Psoas muscle (tissue), 8 donors: Measurements from ENCODE around the gene DOCK6. TPM values are rescaled to one million over a fixed set of nuclear protein-coding genes. Genes with fewer than 3 reads are reported as not detected.
"Not testable (repeated sequence)": the region's sequence is repeated elsewhere in the genome, so short reads cannot be mapped to it uniquely, and the experiment has no call there.

Source experiments
- ATAC-seq, 4 donors: fragments of 200-7000 bp; cut with Tn5 transposase; one replicate each; pipeline ENCODE4 v1.9.1; 2020; ENCODE audit warnings: moderate library complexity in 3 of 4, mild to moderate bottlenecking in 2 of 4
- DNase-seq, 2 donors: peaks; one replicate each; pipeline ENCODE4 v3.0.0-alpha.2; 2020
- H3K27ac ChIP-seq: fragments of 200-600 bp; one replicate; pipeline ENCODE4 v1.8.0; 2022
- H3K27me3 ChIP-seq, 3 donors: fragments of 200-600 bp in 1 of 3; one replicate each; pipeline versions ENCODE4 v1.6.1 to v1.8.0; 2013 to 2022; ENCODE audit warnings: low read length in 2 of 3, mild to moderate bottlenecking in 2 of 3, moderate library complexity in 1 of 3; ENCODE audit not compliant: insufficient read depth in 3 of 3
- H3K36me3 ChIP-seq, 2 donors: fragments of 200-600 bp in 1 of 2; one replicate each; pipeline versions ENCODE4 v1.6.1 to v1.8.0; 2013 to 2022; ENCODE audit warnings: low read depth in 1 of 2, mild to moderate bottlenecking in 1 of 2, moderate library complexity in 1 of 2; ENCODE audit not compliant: insufficient read depth in 1 of 2
- H3K4me1 ChIP-seq: fragments of 200-600 bp; one replicate; pipeline ENCODE4 v1.8.0; 2022
- H3K4me3 ChIP-seq: fragments of 200-600 bp; one replicate; pipeline ENCODE4 v1.8.0; 2022; ENCODE audit warnings: mild to moderate bottlenecking
- H3K9me3 ChIP-seq: fragments of 200-600 bp; one replicate; pipeline ENCODE4 v1.8.0; 2022
- WGBS, 3 donors: extraction: QIAGEN DNeasy Blood & Tissue Kit; methylation state at CpG; one replicate each; pipeline versions ENCODE4 v1.1.6 to v1.1.7; 2013; 5-methylcytosine and 5-hydroxymethylcytosine counted together
- intact Hi-C, 2 donors: fragments of 100-400 bp; cut with DNase I; formaldehyde crosslinking; loops; one replicate each; pipeline versions ENCODE4 v1.11.0 to v1.14.2; 2022
- polyA plus RNA-seq, 3 donors: library from polyadenylated mRNA; stranded (reverse); fragments of 200-250 nt; gene quantifications; one replicate each; pipeline ENCODE4 v1.2.3, GENCODE V29; 2013
- total RNA-seq, 4 donors: library from RNA; stranded (reverse); fragmentation: NEBNext Ultra II Directional in 2 of 4; extraction: Animal tissue kit (Norgen Biotek cat#: 25700) in 2 of 4; gene quantifications; one replicate each; pipeline versions ENCODE4 v1.2.1 to v1.2.4, GENCODE V29; 2021 to 2023
- TF ChIP-seq, protein P1 (sequence below): fragments of 200-600 bp; IDR thresholded peaks from one replicate; pipeline ENCODE4 v1.8.0; 2022; ENCODE audit warnings: antibody characterized with exemption
- donor health status: healthy with polysubstance abuse.
- donor health status: DM: no; HTN: no; CAD: no; lungs with moderate emphysema.
- donor health status: Bipolar disorder and iron deficiency.
- donor health status: healthy.
- donor health status: DM: yes; HTN: yes; CAD: no.
- donor health status: DM: no; HTN: no; CAD: no.
- donor health status: DM: no; HTN: no; CAD: no.
- donor health status: DM: yes; HTN: yes; CAD: no.

DOCK6 gene
- total and polyA plus RNA-seq, 7 donors: 8.7 to 27.1 (median 15.3) TPM

- intact Hi-C loops: no loop called here
- Histone ChIP-seq H3K27me3 (no peaks in the 10 kb centered on the region), H3K36me3 (peaks cover 0 to 54% of the 10 kb centered on the region in 2 donors), H3K4me1 (peaks cover 16% of the 10 kb centered on the region), H3K27ac (peak overlapping the region; percentile 71), H3K4me3 (peak overlapping the region; percentile 22), H3K9me3 (peaks cover 4% of the 10 kb centered on the region)
- TF ChIP-seq, protein P1, sequence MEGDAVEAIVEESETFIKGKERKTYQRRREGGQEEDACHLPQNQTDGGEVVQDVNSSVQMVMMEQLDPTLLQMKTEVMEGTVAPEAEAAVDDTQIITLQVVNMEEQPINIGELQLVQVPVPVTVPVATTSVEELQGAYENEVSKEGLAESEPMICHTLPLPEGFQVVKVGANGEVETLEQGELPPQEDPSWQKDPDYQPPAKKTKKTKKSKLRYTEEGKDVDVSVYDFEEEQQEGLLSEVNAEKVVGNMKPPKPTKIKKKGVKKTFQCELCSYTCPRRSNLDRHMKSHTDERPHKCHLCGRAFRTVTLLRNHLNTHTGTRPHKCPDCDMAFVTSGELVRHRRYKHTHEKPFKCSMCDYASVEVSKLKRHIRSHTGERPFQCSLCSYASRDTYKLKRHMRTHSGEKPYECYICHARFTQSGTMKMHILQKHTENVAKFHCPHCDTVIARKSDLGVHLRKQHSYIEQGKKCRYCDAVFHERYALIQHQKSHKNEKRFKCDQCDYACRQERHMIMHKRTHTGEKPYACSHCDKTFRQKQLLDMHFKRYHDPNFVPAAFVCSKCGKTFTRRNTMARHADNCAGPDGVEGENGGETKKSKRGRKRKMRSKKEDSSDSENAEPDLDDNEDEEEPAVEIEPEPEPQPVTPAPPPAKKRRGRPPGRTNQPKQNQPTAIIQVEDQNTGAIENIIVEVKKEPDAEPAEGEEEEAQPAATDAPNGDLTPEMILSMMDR: no peak
- DNase-seq: peak; percentile 85 to 89
- WGBS, 3 donors: 30 to 51% (median 32%) methylated on average over 17 of the region's 17 CpGs
- ATAC-seq: peak; percentile 32 to 72 (median 56)
Observed at GRCh38 chr19:11164879-11165406, 97.4 kb downstream of the DOCK6 start.

- Histone ChIP-seq H3K27ac (peak overlapping the region; percentile 71), H3K36me3 (peaks cover 0 to 47% of the 10 kb centered on the region in 2 donors), H3K27me3 (no peaks in the 10 kb centered on the region), H3K4me1 (peaks cover 20% of the 10 kb centered on the region), H3K4me3 (peak overlapping the region; percentile 22), H3K9me3 (peaks cover 4% of the 10 kb centered on the region)
- DNase-seq (no peak), ATAC-seq (no peak)
- intact Hi-C loops: no loop called here
- WGBS, 3 donors: 62 to 75% (median 72%) methylated on average over 11 of the region's 11 CpGs
- TF ChIP-seq, protein P1: no peak
Observed at GRCh38 chr19:11164296-11164695, 98.0 kb downstream of the DOCK6 start.

DNA sequence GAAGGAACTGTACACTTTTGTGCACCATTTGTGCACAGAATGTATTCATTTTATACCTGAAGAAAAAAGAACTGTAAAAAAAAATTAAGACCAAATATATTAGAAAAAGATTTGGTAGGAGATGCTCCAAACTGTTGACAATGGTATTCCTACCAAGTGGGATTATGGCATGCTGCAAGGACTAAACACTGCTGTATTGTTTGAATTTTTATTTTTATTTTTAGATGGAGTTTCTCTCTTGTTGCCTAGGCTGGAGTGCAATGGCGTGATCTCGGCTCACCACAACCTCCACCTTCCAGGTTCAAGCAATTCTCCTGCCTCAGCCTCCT is 101.9 kb downstream of the DOCK6 start:
- Histone ChIP-seq H3K27ac (peak overlapping the region; percentile 34), H3K4me1 (peaks cover 26% of the 10 kb centered on the region)
- H3K4me3 ChIP-seq, DNase-seq, ATAC-seq, H3K27me3 ChIP-seq, H3K9me3 ChIP-seq, intact Hi-C loops, H3K36me3 ChIP-seq: not testable (repeated sequence)
- 99 to 100% (median 100%) methylated on average over 2 of the region's 2 CpGs for WGBS, 3 donors

DNA sequence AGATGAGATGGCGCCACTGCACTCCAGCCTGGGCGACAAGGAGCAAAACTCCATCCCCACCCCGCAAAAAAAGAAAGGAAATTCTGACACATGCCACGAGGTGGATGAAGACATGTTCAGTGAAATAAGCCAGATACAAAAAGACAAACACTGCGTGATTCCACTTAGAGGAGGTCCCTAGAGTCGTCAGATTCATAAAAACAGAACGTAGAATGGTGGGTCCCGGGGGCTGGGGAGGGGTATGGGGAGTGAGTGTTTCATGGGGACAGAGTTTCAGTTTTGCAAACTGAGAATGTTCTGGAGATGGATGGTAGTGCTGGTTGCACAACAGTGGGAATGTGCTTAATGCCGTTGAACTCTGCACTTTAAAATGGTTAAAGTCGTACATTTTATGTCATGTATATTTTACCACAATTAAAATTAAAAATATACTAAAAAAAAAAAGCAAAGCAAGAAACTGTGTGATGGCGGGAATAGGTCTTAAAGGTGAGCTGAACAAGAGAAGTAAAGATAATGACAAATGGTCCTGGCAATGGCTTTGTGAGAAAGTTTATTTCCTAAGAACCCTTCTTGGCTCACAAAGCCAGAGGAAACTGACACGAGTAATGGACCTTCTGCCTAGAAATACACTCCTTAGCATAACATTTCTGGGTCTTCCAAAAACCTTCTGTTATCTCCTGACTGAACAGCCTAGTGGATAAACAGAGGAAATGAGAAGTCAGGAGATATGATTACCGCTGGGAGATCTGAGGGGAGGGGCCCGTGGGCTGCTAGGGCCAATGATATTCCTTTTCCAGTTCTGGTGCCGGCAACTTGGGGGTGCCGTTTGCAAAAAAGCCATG is 102.5 kb downstream of the DOCK6 start:
- no peaks in the 10 kb centered on the region for H3K27me3 ChIP-seq
- H3K4me3 ChIP-seq: no peak overlapping the region
- WGBS, 3 donors: 60 to 64% (median 62%) methylated on average over 16 of the region's 16 CpGs
- peaks cover 4% of the 10 kb centered on the region for H3K9me3 ChIP-seq
- peak overlapping the region; percentile 34 for H3K27ac ChIP-seq
- H3K36me3 ChIP-seq: peaks cover 0 to 7% of the 10 kb centered on the region in 2 donors
- TF ChIP-seq, protein P1: no peak
- H3K4me1 ChIP-seq: peaks cover 29% of the 10 kb centered on the region
- ATAC-seq (peak in 1 of 4 donors; percentile 2), DNase-seq (peak; percentile 71 to 73)
- intact Hi-C loops: no loop called here

GRCh38 chr19:11155373-11156120 is 106.8 kb downstream of the DOCK6 start, which contains the start of gene SPC24:
Gene SPC24 (minus strand): TSS chr19:11155782. CDS start chr19:11155776, 6 bp downstream.
- intact Hi-C loops: no loop called here
- H3K27ac ChIP-seq: peak within 1 kb of the TSS; percentile 66
- no peaks in the 10 kb centered on the region for H3K36me3 ChIP-seq
- H3K4me3 ChIP-seq: peak within 1 kb of the TSS; percentile 69
- TF ChIP-seq, protein P1: no peak
- 1% methylated on average over 44 to 50 of the region's 50 CpGs for whole genome bisulfite sequencing, 3 donors
- no peaks in the 10 kb centered on the region for H3K27me3 ChIP-seq
- H3K9me3 ChIP-seq: peaks cover 2% of the 10 kb centered on the region
- peak; percentile 93 to 97 for DNase-seq
- peak; percentile 86 to 94 (median 91) for ATAC-seq
- peaks cover 37% of the 10 kb centered on the region for H3K4me1 ChIP-seq
